ENCODE data around the gene PCLAF.

GRCh38 chr15:64333986-64334929, 47.0 kb downstream of the PCLAF start:
- TF ChIP-seq YY1 (IDR thresholded peaks at IDR 0.05; ENCODE audit: insufficient read depth, insufficient read length) (no peak), ZNF274 (IDR thresholded peaks at IDR 0.05; ENCODE audit: low read depth, low read length) (no peak), SUZ12 (IDR thresholded peaks at IDR 0.05; ENCODE audit: extremely low read depth, insufficient read depth, insufficient read length) (no peak)

Measured in NT2/D1 (cell line).